ENCODE results near the gene LAMA5.

LAMA5 gene

DNA sequence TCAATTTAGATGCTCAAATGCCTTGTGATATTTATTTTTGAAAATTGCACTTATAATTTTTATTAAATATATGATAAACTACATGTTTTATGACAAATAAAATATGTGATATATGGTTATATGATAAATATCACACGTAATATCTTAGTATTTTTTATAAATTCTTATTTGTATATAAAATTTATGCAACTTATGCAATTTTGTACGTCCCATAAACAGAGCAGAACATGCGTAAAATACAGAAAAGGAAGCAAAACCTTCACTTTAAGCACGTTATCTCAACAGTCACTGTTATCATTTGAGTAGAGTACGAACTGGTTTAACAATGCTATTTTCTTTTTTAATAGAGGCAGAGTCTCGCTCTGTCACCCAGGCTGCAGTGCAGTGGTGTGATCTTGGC is 80.0 kb downstream of the LAMA5 start:
- no peak overlapping the region for H3K9ac ChIP-seq
- H3K4me3 ChIP-seq (IDR thresholded peaks at IDR 0.05; ENCODE audit: insufficient read depth, low read depth, low read length), result no peak overlapping the region
- H3K36me3 ChIP-seq (ENCODE audit: insufficient read depth), result no peaks in the 10 kb centered on the region
- H3K4me2 ChIP-seq, result no peak overlapping the region
- no peaks in the 10 kb centered on the region for H3K27me3 ChIP-seq (ENCODE audit: insufficient read depth, low read depth)
- no peak overlapping the region for H3K27ac ChIP-seq
- no peak for TF ChIP-seq CTCF (conservative IDR thresholded peaks at IDR 0.05; ENCODE audit: low read depth, low read length)
- H3K79me2 ChIP-seq (ENCODE audit: insufficient read depth, low read depth), result no peaks in the 10 kb centered on the region
- no peaks in the 10 kb centered on the region for H4K20me1 ChIP-seq (ENCODE audit: insufficient read depth)
- H2AFZ ChIP-seq (ENCODE audit: low read depth), result no peak overlapping the region
- no peaks in the 10 kb centered on the region for H3K4me1 ChIP-seq (ENCODE audit: low read depth, poor library complexity, severe bottlenecking)

- Histone ChIP-seq H3K36me3 (ENCODE audit: insufficient read depth) (no peaks in the 10 kb centered on the region), H3K4me2 (no peak overlapping the region), H3K4me3 (IDR thresholded peaks at IDR 0.05; ENCODE audit: insufficient read depth, low read depth, low read length) (no peak overlapping the region), H3K27me3 (ENCODE audit: insufficient read depth, low read depth) (no peaks in the 10 kb centered on the region), H3K4me1 (ENCODE audit: low read depth, poor library complexity, severe bottlenecking) (no peaks in the 10 kb centered on the region), H4K20me1 (ENCODE audit: insufficient read depth) (no peaks in the 10 kb centered on the region), H3K9ac (no peak overlapping the region), H3K79me2 (ENCODE audit: insufficient read depth, low read depth) (no peaks in the 10 kb centered on the region), H3K27ac (no peak overlapping the region), H2AFZ (ENCODE audit: low read depth) (no peak overlapping the region)
- no peak for TF ChIP-seq CTCF (conservative IDR thresholded peaks at IDR 0.05; ENCODE audit: low read depth, low read length)
Observed at GRCh38 chr20:62286493-62287064, 80.5 kb downstream of the LAMA5 start.

DNA sequence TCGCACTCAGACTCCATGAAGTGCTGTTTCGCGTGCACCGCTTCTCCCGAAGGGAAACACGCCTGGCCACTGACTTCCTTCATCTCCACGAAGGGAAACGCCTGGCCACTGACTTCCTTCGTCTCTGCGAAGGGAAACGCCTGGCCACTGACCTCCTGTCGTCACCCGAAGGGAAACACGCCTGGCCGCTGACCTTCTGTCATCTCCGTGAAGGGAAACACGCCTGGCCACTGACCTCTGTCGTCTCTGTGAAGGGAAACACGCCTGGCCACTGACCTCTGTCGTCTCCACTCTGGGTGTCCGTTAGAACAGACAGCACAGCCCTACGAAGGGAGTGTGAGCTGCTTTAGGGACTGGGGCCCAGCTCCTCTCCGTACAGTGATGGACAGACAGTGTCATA is 81.4 kb downstream of the LAMA5 start:
- no peak overlapping the region for H3K27ac ChIP-seq
- no peak overlapping the region for H3K4me2 ChIP-seq
- no peaks in the 10 kb centered on the region for H3K27me3 ChIP-seq (ENCODE audit: insufficient read depth, low read depth)
- H2AFZ ChIP-seq (ENCODE audit: low read depth), result no peak overlapping the region
- no peak overlapping the region for H3K4me3 ChIP-seq (IDR thresholded peaks at IDR 0.05; ENCODE audit: insufficient read depth, low read depth, low read length)
- H3K79me2 ChIP-seq (ENCODE audit: insufficient read depth, low read depth), result no peaks in the 10 kb centered on the region
- H3K4me1 ChIP-seq (ENCODE audit: low read depth, poor library complexity, severe bottlenecking), result no peaks in the 10 kb centered on the region
- H3K36me3 ChIP-seq (ENCODE audit: insufficient read depth), result no peaks in the 10 kb centered on the region
- no peak overlapping the region for H3K9ac ChIP-seq
- no peaks in the 10 kb centered on the region for H4K20me1 ChIP-seq (ENCODE audit: insufficient read depth)
- TF ChIP-seq CTCF (conservative IDR thresholded peaks at IDR 0.05; ENCODE audit: low read depth, low read length), result no peak

GRCh38 chr20:62285151-62285550 is 82.0 kb downstream of the LAMA5 start:
- TF ChIP-seq CTCF (conservative IDR thresholded peaks at IDR 0.05; ENCODE audit: low read depth, low read length), result no peak
- Histone ChIP-seq H3K9ac (no peak overlapping the region), H2AFZ (ENCODE audit: low read depth) (no peak overlapping the region), H3K4me1 (ENCODE audit: low read depth, poor library complexity, severe bottlenecking) (no peaks in the 10 kb centered on the region), H3K27me3 (ENCODE audit: insufficient read depth, low read depth) (no peaks in the 10 kb centered on the region), H4K20me1 (ENCODE audit: insufficient read depth) (no peaks in the 10 kb centered on the region), H3K4me2 (no peak overlapping the region), H3K27ac (no peak overlapping the region), H3K79me2 (ENCODE audit: insufficient read depth, low read depth) (no peaks in the 10 kb centered on the region), H3K36me3 (ENCODE audit: insufficient read depth) (no peaks in the 10 kb centered on the region), H3K4me3 (IDR thresholded peaks at IDR 0.05; ENCODE audit: insufficient read depth, low read depth, low read length) (no peak overlapping the region)
